Fibroblast of the aortic adventitia (primary cell): Measurements from ENCODE around the gene NPAS1. TPM values are rescaled to one million over a fixed set of nuclear protein-coding genes. Genes with fewer than 3 reads are reported as not detected.

Experiments used
- DNase-seq: peaks from one replicate; pipeline ENCODE4 v3.0.0-alpha.2; 2010; ENCODE audit warnings: low read depth
- H3K4me3 ChIP-seq: 2 replicates; pipeline ENCODE4 v1.5.1; 2011; ENCODE audit warnings: low read depth, mild to moderate bottlenecking, control low read depth, low read length, moderate library complexity
- CTCF ChIP-seq: IDR thresholded peaks from 2 replicates; pipeline ENCODE4 v1.5.1; 2011; ENCODE audit warnings: mild to moderate bottlenecking, low read length, control low read depth, inconsistent platforms; ENCODE audit not compliant: insufficient read depth
- total RNA-seq: library from RNA; depleted of rRNA; stranded (reverse); fragments of >200 nt; gene quantifications from 2 replicates; pipeline ENCODE4 v1.2.3, GENCODE V29; 2012; ENCODE audit warnings: low replicate concordance

NPAS1 gene
- total RNA-seq, 1 donor = 2.1 TPM

GRCh38 chr19:47024502-47024901 lies 4.9 kb downstream of the NPAS1 start:
- DNase-seq = no peak
- no peak for TF ChIP-seq CTCF

GRCh38 chr19:47026156-47026555 lies 6.5 kb downstream of the NPAS1 start:
- no peak for DNase-seq
- no peak for TF ChIP-seq CTCF
- H3K4me3 ChIP-seq = no peak overlapping the region

More at GRCh38 chr19:47024502-47024901, 4.9 kb downstream of the NPAS1 start:
- H3K4me3 ChIP-seq = no peak overlapping the region

DNA sequence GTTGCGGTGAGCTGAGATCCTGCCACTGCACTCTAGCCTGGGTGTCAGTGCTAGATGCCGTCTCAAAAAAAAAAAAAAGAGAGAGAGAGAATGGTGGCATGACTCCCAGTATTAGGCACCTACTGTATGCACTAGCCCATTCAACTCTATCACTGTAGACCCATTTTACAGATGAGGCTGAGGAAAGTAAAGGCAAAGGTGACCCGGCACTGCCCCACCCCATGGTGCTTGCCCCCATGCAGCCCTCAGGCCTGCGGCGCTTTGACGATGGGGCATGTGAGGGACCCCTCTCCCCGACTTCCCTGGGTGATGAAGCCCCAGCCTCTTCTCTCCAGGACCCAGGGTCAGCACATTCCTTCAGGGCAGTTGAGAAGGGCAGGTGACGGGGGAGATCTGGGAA lies 7.3 kb downstream of the NPAS1 start:
- DNase-seq = no peak
- no peak for TF ChIP-seq CTCF
- no peak overlapping the region for H3K4me3 ChIP-seq

- no peak for TF ChIP-seq CTCF
- H3K4me3 ChIP-seq = no peak overlapping the region
- DNase-seq = no peak
Observed at GRCh38 chr19:47027586-47028088, 8.0 kb downstream of the NPAS1 start.

DNA sequence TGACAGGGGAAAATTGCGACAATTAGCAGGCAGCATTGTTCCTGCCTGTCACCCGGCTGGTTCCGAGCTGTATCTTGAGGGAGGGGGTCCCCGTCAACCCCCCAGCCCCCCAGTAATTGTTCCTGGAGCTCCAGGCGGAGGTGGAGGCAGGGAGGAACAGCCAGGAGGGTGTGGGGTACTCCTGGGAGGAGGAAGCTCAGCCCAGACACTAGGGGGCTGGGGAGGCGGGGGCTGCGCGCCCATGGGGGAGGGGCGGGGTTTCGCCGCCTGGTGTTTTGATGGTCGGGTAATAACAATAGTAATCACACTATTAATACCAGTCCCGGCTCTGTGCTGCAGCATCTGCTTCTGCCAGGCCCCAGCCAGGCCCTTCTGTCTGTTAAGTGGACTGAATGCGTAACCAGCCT lies 8.6 kb downstream of the NPAS1 start:
- no peak overlapping the region for H3K4me3 ChIP-seq
- DNase-seq = no peak
- TF ChIP-seq CTCF = no peak

DNA sequence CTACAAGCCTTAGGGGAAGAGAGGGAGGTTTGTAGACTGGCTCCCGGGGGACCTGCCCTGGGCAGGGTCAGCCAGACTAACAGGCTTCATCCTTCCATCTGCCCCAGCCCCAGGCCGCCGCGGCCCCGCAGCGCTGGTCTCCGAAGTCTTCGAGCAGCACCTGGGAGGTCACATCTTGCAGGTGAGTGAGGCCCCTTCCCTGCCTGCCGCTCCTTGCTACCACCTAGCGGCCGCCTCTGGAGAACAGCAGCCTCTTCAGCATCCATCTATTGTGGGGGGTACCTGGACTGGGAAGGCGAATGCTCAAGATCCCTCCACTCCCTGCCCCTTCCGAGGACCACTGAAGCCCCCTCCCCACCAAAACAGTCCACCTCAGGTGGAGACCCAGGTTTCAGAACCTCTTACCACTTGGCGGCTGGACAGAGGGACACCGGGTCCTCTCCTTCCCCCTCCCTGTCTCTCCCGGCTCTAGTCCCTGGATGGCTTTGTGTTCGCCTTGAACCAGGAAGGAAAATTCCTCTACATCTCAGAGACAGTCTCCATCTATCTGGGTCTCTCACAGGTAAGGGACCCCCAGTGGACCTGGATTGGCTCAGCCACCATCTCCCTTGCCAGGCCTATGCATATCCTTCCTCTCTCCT lies 12.7 kb downstream of the NPAS1 start:
- TF ChIP-seq CTCF = peak; percentile 89
- DNase-seq = no peak
- H3K4me3 ChIP-seq = no peak overlapping the region
